ENCODE data around the gene KRT13. TPM values are rescaled to one million over a fixed set of nuclear protein-coding genes. Genes with fewer than 3 reads are reported as not detected.

Gene KRT13
- total RNA-seq, 1 donor from 2014 or later, result not detected

DNA sequence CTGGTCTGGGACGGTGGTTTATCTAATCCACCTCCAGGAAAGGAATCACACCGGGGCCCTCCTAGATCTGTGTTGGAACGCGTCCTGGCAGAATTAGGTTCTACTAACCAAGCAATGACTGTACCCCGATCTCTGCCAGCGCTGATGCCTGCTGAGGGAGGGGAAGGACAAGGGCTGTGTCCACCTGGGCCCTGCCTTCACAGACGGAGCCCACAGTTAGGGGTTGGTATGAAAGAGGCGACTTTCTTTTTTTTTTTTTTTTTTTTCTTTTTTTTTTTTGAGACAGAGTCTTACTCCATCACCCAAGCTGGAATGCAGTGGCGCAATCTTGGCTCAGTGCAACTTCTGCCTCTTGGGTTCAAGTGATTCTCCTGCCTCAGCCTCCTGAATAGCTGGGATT is 32.6 kb upstream of the KRT13 start:
- no peak for DNase-seq (ENCODE audit: low read depth in 2 of 2)

DNA sequence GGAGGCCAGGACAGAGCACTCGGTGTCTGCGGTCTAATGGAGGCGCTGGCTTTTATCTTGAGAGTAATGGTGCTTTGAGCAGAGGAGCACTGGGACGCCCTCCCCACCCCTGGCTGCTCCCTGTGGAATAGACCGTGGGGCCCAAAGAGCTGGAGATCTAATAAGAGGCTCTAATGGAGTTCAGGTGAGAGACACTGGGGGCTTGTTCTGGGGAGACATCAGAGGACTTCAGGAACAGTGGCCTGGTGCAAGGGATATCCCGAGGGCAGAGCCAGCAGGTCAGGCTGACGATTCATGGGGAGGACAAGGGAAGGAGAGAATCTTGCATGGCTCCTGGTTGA is 32.2 kb upstream of the KRT13 start:
- DNase-seq (ENCODE audit: low read depth in 2 of 2), result no peak

- DNase-seq (ENCODE audit: low read depth in 2 of 2), result no peak
Observed at GRCh38 chr17:41536741-41537613, 31.6 kb upstream of the KRT13 start.

- no peak for DNase-seq (ENCODE audit: low read depth in 2 of 2)
Observed at GRCh38 chr17:41535764-41536481, 30.5 kb upstream of the KRT13 start.

DNA sequence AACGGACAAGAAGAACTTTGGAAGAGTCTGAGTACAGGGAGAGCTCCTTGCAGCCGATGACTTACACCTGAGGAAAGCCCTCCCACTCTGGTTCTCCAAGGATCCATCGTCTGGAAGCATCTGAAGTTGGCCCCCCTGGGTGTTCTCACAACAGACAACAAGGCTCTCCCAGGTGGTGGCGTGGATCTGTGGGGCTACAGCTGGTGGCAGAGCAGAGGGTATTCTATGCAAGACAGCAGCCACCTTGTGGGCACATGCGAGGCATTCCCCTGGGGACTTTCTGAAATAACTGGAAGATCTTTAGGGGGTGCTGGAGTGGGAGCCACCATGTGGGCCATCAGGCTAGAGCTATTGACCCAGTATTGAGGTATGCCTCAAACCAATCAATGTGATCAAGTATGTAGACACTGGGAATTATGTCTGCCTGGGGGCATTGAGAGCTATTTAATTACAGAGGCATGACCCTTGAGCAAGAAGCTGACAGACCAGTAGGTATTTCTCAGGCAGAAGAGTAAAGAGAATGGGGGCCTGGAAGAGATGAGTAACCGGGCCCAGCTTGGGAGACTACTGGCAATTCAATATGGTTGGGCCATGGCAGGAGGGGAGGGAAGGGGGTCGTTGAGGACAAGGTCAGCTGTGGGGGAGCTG is 29.6 kb upstream of the KRT13 start:
- DNase-seq (ENCODE audit: low read depth in 2 of 2), result no peak

DNA sequence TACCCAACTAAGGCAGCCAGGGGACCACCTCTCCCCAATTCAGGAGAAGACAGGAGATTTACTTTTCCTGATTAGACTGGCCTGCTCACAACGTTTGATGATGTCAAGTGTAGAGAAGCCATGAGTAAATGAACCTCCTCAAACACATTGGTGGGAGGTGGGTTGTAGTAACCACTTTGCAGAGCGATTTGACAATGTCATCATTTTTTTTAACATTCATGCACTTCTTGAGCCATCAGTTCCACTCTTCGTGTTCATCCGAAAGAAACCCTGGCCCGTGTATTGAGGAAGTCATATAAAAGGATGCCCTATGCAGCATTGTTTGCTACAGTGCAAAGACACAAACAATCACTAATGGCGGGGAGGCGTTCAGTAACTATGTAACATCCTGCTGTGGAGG is 28.2 kb upstream of the KRT13 start:
- DNase-seq (ENCODE audit: low read depth in 2 of 2), result no peak

GRCh38 chr17:41532947-41533570 is 27.6 kb upstream of the KRT13 start:
- DNase-seq (ENCODE audit: low read depth in 2 of 2), result no peak

GRCh38 chr17:41531993-41532392 is 26.6 kb upstream of the KRT13 start:
- DNase-seq (ENCODE audit: low read depth in 2 of 2), result no peak

DNA sequence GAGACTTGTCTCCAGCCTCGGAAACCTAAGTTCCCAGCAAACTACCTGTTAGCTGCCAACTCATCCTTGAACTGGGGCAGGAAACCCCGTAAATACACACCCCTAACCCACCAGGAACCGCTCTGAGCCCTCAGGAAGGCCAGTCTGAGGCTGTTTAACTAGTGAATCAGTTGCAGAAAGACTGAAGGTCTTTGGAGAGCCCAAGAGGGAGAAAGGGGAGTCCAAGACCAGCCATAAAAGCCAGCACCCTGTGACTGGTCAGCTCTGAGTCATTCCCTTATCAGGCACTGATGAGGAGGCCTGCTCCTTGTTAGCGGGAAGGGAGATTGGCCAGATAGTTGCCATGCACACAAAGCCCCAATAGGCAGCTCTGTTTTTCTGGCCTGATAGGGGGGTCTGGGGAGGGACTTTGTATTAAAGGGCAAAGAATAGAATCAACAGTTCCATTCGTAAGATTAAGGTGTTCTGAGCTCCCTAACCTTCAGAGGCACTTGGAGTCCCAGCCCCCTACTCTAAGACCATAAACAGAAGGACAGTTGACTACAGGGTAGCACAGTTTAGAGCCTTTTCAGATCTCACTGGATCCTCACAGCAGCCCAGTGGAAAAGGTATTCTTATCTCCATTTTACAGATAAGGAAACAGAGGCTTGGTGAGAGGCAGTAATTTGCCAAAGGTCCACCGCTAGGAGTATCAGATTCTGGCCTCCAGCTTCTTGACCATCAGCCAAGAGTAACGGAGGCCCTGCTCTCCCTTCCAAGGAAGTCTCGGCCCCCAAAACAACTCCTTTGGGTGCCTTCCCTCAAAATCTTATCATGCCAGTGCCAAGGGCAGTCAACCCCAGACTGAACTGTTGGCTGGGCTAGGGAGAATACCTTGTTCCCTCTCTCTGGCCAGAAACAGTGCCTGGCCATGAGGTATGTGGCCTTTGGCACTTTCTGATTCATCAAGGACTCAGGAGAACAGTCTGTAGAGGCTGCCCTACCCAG is 24.9 kb upstream of the KRT13 start:
- DNase-seq (ENCODE audit: low read depth in 2 of 2), result peak in 1 of 2 donors; percentile 83

- no peak for DNase-seq (ENCODE audit: low read depth in 2 of 2)
Observed at GRCh38 chr17:41529491-41529915, 24.1 kb upstream of the KRT13 start.

- no peak for DNase-seq (ENCODE audit: low read depth in 2 of 2)
Observed at GRCh38 chr17:41528959-41529353, 23.5 kb upstream of the KRT13 start.

GRCh38 chr17:41527063-41528023 is 21.9 kb upstream of the KRT13 start:
- no peak for DNase-seq (ENCODE audit: low read depth in 2 of 2)

- no peak for DNase-seq (ENCODE audit: low read depth in 2 of 2)
Observed at GRCh38 chr17:41524261-41524660, 18.8 kb upstream of the KRT13 start.

GRCh38 chr17:41523787-41524186 is 18.4 kb upstream of the KRT13 start:
- DNase-seq (ENCODE audit: low read depth in 2 of 2), result no peak

- no peak for DNase-seq (ENCODE audit: low read depth in 2 of 2)
Observed at GRCh38 chr17:41523225-41523593, 17.8 kb upstream of the KRT13 start.

GRCh38 chr17:41522301-41523224 is 17.2 kb upstream of the KRT13 start:
- no peak for DNase-seq (ENCODE audit: low read depth in 2 of 2)

DNA sequence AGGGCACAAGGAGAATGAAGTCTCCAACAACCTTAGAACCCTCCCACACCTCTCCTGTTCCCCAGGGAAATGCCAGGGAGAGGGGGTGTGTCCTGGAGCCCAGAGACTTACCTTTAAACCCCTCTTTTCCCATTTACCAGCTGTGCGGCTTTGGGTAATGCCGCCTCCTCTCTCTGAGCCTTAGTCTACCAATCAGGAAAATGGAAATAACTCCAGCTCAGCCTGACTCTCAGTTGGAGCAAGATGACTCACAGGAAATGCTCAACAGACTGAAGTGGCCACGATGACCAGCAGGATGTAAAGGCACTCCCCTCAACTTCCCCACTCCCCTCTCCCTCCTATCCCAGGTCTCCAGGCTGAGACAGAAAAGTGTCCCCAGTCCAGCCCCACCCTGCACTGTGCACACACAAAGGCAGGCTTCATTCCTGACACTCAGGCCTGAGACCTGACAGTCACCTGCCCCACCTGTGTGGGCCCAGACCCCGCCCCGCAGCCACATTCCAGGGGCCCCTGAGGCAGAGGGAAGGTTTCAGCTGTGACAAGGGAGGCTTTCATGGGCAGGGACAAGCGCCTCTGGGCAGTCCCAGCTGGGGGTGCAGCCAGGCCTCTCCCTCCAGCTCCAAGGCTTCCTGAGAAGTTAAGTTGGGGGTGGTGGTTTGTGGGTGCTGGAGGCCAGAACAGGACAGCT is 16.3 kb upstream of the KRT13 start:
- peak; percentile 28 to 85 for DNase-seq (ENCODE audit: low read depth in 2 of 2)

Measured in dermis microvascular lymphatic vessel endothelial cell (primary cell).